GM23338 (cell line): ENCODE results near the gene RAC2. TPM values are rescaled to one million over a fixed set of nuclear protein-coding genes. Genes with fewer than 3 reads are reported as not detected.

Source experiments
- ATAC-seq: fragments of 200-7000 bp; cut with Tn5 transposase; 3 replicates; pipeline ENCODE4 v1.9.1; 2020
- DNase-seq: peaks from one replicate; pipeline ENCODE4 v3.0.0-alpha.2; 2015; ENCODE audit warnings: low spot score
- H2AFZ ChIP-seq: fragments of 200-600 bp; sonication (generic); 2 replicates; pipeline ENCODE4 v1.8.0; 2016; ENCODE audit warnings: antibody characterized with exemption, mild to moderate bottlenecking, moderate library complexity
- H3F3A ChIP-seq: fragments of 200-600 bp; sonication (generic); replicated peaks from 2 replicates; pipeline ENCODE4 v1.8.0; 2017; ENCODE audit warnings: antibody characterized with exemption, mixed run types, low read depth
- H3K27ac ChIP-seq: fragments of 200-600 bp; sonication (generic); 2 replicates; pipeline ENCODE4 v1.6.1; 2016; ENCODE audit warnings: low read depth
- H3K27me3 ChIP-seq: fragments of 200-600 bp; sonication (generic); 2 replicates; pipeline ENCODE4 v1.8.0; 2016; ENCODE audit warnings: mild to moderate bottlenecking, mixed run types, moderate library complexity; ENCODE audit not compliant: insufficient read depth
- H3K36me3 ChIP-seq: fragments of 200-600 bp; sonication (generic); 2 replicates; pipeline ENCODE4 v1.8.0; 2016; ENCODE audit warnings: mild to moderate bottlenecking; ENCODE audit not compliant: insufficient read depth
- H3K4me1 ChIP-seq: fragments of 200-600 bp; sonication (generic); 2 replicates; pipeline ENCODE4 v1.8.0; 2016; ENCODE audit warnings: mild to moderate bottlenecking, moderate library complexity; ENCODE audit not compliant: insufficient read depth
- H3K4me2 ChIP-seq: fragments of 200-600 bp; sonication (generic); 2 replicates; pipeline ENCODE4 v1.7.1; 2017; ENCODE audit warnings: mixed run types
- H3K4me3 ChIP-seq: fragments of 200-600 bp; sonication (generic); 2 replicates; pipeline ENCODE4 v1.6.1; 2016; ENCODE audit warnings: mixed run types
- H3K79me2 ChIP-seq: fragments of 200-600 bp; sonication (generic); replicated peaks from 2 replicates; pipeline ENCODE4 v1.8.0; 2017; ENCODE audit warnings: mild to moderate bottlenecking; ENCODE audit not compliant: insufficient read depth
- H3K9me2 ChIP-seq: fragments of 200-600 bp; sonication (generic); 2 replicates; pipeline ENCODE4 v1.8.0; 2017; ENCODE audit not compliant: insufficient read depth
- H4K20me1 ChIP-seq: fragments of 200-600 bp; sonication (generic); replicated peaks from 2 replicates; pipeline ENCODE4 v1.8.0; 2017; ENCODE audit warnings: mild to moderate bottlenecking; ENCODE audit not compliant: insufficient read depth
- H3K27ac Mint-ChIP-seq: 2 replicates; pipeline ENCODE4 v1.8.0; 2020; ENCODE audit warnings: inconsistent platforms, mild to moderate bottlenecking, moderate library complexity, mixed read lengths
- H3K27me3 Mint-ChIP-seq: 3 replicates; pipeline ENCODE4 v1.8.0; 2022; ENCODE audit warnings: low read depth, mild to moderate bottlenecking, moderate library complexity, mixed read lengths, inconsistent platforms; ENCODE audit not compliant: insufficient read depth, poor library complexity
- H3K36me3 Mint-ChIP-seq: 3 replicates; pipeline ENCODE4 v1.8.0; 2021; ENCODE audit warnings: low read depth, mild to moderate bottlenecking, inconsistent platforms, moderate library complexity, mixed read lengths
- H3K4me1 Mint-ChIP-seq: 3 replicates; pipeline ENCODE4 v1.8.0; 2020; ENCODE audit warnings: mild to moderate bottlenecking, inconsistent platforms, mixed read lengths
- H3K4me3 Mint-ChIP-seq: 3 replicates; pipeline ENCODE4 v1.8.0; 2021; ENCODE audit warnings: moderate library complexity, mild to moderate bottlenecking, inconsistent platforms, mixed read lengths
- H3K9me3 Mint-ChIP-seq: 3 replicates; pipeline ENCODE4 v1.8.0; 2020; ENCODE audit warnings: moderate library complexity, mild to moderate bottlenecking, inconsistent platforms, mixed read lengths
- CREB1 ChIP-seq: fragments of 250-450 bp; sonication (Bioruptor Pico); IDR thresholded peaks from 2 replicates; pipeline ENCODE4 v1.5.0; 2020; ENCODE audit warnings: low read depth, mild to moderate bottlenecking, moderate library complexity
- JUNB ChIP-seq: IDR thresholded peaks from one replicate; pipeline ENCODE4 v1.6.1; 2016; ENCODE audit warnings: antibody characterized with exemption; ENCODE audit not compliant: unreplicated experiment
- ZNF331 ChIP-seq: fragments of 250-450 bp; sonication (Bioruptor Pico); IDR thresholded peaks from 2 replicates; pipeline ENCODE4 v1.5.0; 2020; ENCODE audit warnings: low read depth, mild to moderate bottlenecking, moderate library complexity
- polyA plus RNA-seq: library from polyadenylated mRNA; unstranded; fragments of >200 nt; fragmentation: Nextera tagmentation; extraction: Ambion mirVana; gene quantifications from 2 replicates; pipeline ENCODE4 v1.2.1, GENCODE V29; 2016
- total RNA-seq: library from RNA; depleted of rRNA; stranded (reverse); fragments of >200 nt; shearing (Covaris generic); gene quantifications from 2 replicates; pipeline ENCODE4 v1.2.3, GENCODE V29; 2014
- TF ChIP-seq, protein P1 (sequence below): IDR thresholded peaks from one replicate; pipeline ENCODE4 v1.6.1; 2018; ENCODE audit warnings: antibody characterized with exemption; ENCODE audit not compliant: unreplicated experiment
- TF ChIP-seq, protein P2 (sequence below), 2 experiments: fragments of 200-600 bp in 1 of 2; sonication (generic) in 1 of 2; conservative IDR thresholded peaks; 2 replicates each; pipeline versions ENCODE4 v1.5.1 to v1.6.1; 2016 to 2017; ENCODE audit warnings: antibody characterized with exemption in 2 of 2, low read depth in 2 of 2, mild to moderate bottlenecking in 2 of 2, moderate library complexity in 1 of 2

Gene RAC2
- total and polyA plus RNA-seq, 2 experiments from 2014 or later = 2.4 to 2.7 TPM

- H2AFZ ChIP-seq = peak overlapping the region; percentile 95
- H3K4me1 ChIP-seq = no peaks in the 10 kb centered on the region
- H3F3A ChIP-seq = no peaks in the 10 kb centered on the region
- Mint-ChIP-seq H3K36me3 (peaks cover 4% of the 10 kb centered on the region; the same call in 2 of the 3 replicates), H3K27ac (no peak overlapping the region), H3K27me3 (peaks cover 10% of the 10 kb centered on the region), H3K4me1 (peaks cover 3% of the 10 kb centered on the region), H3K4me3 (no peak overlapping the region), H3K9me3 (peaks cover 23% of the 10 kb centered on the region)
- ATAC-seq = no peak
- H3K9me2 ChIP-seq = no peaks in the 10 kb centered on the region
- H3K27me3 ChIP-seq = no peaks in the 10 kb centered on the region
- TF ChIP-seq JUNB = no peak
- no peak for TF ChIP-seq CREB1 (CRISPR knock-in tag)
- TF ChIP-seq, protein P1, sequence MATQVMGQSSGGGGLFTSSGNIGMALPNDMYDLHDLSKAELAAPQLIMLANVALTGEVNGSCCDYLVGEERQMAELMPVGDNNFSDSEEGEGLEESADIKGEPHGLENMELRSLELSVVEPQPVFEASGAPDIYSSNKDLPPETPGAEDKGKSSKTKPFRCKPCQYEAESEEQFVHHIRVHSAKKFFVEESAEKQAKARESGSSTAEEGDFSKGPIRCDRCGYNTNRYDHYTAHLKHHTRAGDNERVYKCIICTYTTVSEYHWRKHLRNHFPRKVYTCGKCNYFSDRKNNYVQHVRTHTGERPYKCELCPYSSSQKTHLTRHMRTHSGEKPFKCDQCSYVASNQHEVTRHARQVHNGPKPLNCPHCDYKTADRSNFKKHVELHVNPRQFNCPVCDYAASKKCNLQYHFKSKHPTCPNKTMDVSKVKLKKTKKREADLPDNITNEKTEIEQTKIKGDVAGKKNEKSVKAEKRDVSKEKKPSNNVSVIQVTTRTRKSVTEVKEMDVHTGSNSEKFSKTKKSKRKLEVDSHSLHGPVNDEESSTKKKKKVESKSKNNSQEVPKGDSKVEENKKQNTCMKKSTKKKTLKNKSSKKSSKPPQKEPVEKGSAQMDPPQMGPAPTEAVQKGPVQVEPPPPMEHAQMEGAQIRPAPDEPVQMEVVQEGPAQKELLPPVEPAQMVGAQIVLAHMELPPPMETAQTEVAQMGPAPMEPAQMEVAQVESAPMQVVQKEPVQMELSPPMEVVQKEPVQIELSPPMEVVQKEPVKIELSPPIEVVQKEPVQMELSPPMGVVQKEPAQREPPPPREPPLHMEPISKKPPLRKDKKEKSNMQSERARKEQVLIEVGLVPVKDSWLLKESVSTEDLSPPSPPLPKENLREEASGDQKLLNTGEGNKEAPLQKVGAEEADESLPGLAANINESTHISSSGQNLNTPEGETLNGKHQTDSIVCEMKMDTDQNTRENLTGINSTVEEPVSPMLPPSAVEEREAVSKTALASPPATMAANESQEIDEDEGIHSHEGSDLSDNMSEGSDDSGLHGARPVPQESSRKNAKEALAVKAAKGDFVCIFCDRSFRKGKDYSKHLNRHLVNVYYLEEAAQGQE = no peak
- TF ChIP-seq ZNF331 (CRISPR knock-in tag) = no peak
- H3K27ac ChIP-seq = no peak overlapping the region
- H3K4me3 ChIP-seq = no peak overlapping the region
- H4K20me1 ChIP-seq = no peaks in the 10 kb centered on the region; the same call in 1 of the 2 replicates
- DNase-seq = no peak
- no peaks in the 10 kb centered on the region for H3K36me3 ChIP-seq
- no peaks in the 10 kb centered on the region for H3K79me2 ChIP-seq
- no peak overlapping the region for H3K4me2 ChIP-seq
Measured at GRCh38 chr22:37267661-37268413, 23.8 kb upstream of the RAC2 start.

GRCh38 chr22:37267135-37267587 is 23.1 kb upstream of the RAC2 start:
- Mint-ChIP-seq H3K4me3 (peak overlapping the region; percentile 34; the same call in 2 of the 3 replicates), H3K9me3 (peaks cover 23% of the 10 kb centered on the region), H3K4me1 (peaks cover 3% of the 10 kb centered on the region), H3K27me3 (peaks cover 12% of the 10 kb centered on the region), H3K36me3 (peaks cover 4% of the 10 kb centered on the region; the same call in 2 of the 3 replicates), H3K27ac (peak overlapping the region; percentile 90; the same call in 1 of the 2 replicates)
- H3K79me2 ChIP-seq = no peaks in the 10 kb centered on the region
- peak overlapping the region; percentile 65 for H3K4me2 ChIP-seq
- no peaks in the 10 kb centered on the region for H3F3A ChIP-seq
- no peaks in the 10 kb centered on the region for H3K36me3 ChIP-seq
- no peaks in the 10 kb centered on the region for H3K9me2 ChIP-seq
- H3K4me3 ChIP-seq = no peak overlapping the region
- H2AFZ ChIP-seq = peak overlapping the region; percentile 95; the same call in 1 of the 2 replicates
- ATAC-seq (peak; percentile 98), DNase-seq (peak; percentile 84)
- no peak overlapping the region for H3K27ac ChIP-seq
- TF ChIP-seq, protein P2, sequence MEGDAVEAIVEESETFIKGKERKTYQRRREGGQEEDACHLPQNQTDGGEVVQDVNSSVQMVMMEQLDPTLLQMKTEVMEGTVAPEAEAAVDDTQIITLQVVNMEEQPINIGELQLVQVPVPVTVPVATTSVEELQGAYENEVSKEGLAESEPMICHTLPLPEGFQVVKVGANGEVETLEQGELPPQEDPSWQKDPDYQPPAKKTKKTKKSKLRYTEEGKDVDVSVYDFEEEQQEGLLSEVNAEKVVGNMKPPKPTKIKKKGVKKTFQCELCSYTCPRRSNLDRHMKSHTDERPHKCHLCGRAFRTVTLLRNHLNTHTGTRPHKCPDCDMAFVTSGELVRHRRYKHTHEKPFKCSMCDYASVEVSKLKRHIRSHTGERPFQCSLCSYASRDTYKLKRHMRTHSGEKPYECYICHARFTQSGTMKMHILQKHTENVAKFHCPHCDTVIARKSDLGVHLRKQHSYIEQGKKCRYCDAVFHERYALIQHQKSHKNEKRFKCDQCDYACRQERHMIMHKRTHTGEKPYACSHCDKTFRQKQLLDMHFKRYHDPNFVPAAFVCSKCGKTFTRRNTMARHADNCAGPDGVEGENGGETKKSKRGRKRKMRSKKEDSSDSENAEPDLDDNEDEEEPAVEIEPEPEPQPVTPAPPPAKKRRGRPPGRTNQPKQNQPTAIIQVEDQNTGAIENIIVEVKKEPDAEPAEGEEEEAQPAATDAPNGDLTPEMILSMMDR (conservative IDR thresholded peaks at IDR 0.05; ENCODE audit: low read depth in 2 of 2) = peak; percentile 64 to 77
- TF ChIP-seq JUNB (no peak), ZNF331 (CRISPR knock-in tag) (no peak)
- H3K4me1 ChIP-seq = no peaks in the 10 kb centered on the region
- no peaks in the 10 kb centered on the region for H3K27me3 ChIP-seq
- H4K20me1 ChIP-seq = no peaks in the 10 kb centered on the region; the same call in 1 of the 2 replicates
